ENCODE data around the gene GALNS.
"Not testable (repeated sequence)": the region's sequence is repeated elsewhere in the genome, so short reads cannot be mapped to it uniquely, and the experiment has no call there.

Gene GALNS

DNA sequence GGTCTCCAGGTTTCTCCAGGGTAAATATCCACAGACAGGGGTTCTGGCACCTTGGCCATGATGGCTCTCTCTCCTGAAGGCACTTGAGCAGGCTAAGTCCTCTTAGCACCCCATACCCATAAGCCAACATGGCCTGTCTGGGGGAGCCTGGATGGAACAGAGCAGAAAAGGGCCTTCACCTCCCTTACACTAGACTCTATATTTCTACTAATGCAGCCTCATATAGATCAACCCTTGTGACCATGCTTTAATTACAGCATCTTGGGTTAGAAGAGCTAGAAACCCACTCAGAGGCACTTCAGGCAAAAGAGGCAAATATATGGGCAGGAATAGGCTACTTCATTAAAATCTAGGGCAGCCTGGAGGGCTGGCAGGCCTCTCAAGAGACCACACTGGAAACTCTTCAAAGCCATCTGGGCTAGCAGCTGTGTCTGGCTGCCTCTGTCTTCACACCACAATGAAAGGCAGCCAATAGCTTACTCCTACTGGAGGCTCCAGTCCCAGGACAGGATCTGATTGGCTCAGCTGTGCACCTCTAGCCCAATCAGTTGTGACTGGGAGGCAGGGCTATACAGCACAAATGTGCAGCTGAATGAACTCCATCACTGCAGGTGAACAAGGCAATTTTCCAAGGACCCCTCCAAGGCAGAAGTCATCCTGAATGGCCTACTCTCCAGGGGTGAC lies 57.8 kb downstream of the GALNS start:
- no peak for DNase-seq

DNA sequence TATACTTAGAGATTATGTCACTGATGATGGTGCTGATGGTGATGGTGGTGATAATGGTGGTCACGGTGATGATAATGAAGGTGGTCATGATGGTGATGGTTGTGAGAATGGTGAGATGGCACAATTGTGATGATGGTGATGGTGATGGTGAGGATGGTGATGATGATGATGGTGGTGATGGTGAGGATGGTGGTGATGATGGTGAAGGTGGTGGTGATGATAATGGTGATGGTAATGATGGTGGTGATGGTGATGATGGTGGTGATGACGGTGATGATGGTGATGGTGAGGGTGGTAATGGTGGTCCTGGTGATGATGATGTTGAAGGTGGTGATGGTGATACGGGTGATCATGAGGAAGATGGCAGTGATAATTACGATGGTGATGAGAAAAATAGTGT lies 58.7 kb downstream of the GALNS start:
- DNase-seq = no peak

DNA sequence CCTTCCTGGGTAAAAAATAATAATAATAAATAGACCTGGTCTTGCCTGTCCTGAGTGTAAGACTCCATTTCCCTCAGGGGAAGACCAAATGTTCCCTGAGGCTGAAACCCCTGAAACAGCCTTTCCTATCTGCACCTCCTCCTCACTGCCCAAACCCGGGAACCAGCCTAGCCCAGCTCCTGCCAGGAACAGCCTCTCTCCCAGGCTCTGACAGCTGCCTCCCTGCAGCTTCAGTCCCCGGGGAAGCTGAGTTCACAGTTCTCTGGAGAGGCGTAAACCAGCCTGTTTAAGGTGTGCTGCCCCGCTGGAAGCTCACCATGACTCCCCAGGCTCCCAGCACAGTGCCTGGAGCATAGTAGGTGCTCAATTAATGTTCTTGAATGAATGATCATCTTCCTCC lies 60.5 kb downstream of the GALNS start:
- DNase-seq = no peak

DNA sequence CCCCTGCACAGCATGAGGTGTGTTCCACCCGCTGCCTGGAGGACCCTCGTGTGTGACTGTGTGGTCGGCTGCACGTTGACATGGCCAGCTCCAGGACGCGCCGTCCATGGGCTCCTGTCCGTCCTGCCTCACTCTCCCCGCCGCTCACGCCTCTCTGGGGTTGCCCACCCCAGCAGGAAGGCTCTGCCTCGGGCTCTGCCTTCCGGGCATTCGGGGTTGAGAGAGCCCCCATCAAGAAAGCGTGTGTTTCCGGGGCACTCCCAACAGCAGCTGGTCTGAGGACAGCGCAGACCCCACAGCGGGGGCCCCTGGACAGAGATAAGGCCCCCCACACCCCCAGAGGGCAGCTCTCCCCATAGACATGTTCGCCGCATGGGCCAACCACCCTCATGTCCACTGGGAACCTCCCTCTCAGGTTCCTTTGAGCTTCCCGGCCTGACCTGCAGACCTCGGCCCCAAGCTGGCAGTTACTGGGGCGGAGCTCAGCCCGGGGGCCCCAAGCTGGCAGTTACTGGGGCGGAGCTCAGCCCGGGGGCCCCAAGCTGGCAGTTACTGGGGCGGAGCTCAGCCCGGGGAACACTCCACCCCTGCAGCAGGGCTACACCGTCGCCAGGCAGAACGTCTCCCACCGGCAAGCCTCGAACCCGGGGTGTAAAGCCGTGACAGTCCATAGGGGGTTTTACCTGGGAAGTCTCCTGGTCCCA lies 63.3 kb downstream of the GALNS start:
- no peak for DNase-seq

DNA sequence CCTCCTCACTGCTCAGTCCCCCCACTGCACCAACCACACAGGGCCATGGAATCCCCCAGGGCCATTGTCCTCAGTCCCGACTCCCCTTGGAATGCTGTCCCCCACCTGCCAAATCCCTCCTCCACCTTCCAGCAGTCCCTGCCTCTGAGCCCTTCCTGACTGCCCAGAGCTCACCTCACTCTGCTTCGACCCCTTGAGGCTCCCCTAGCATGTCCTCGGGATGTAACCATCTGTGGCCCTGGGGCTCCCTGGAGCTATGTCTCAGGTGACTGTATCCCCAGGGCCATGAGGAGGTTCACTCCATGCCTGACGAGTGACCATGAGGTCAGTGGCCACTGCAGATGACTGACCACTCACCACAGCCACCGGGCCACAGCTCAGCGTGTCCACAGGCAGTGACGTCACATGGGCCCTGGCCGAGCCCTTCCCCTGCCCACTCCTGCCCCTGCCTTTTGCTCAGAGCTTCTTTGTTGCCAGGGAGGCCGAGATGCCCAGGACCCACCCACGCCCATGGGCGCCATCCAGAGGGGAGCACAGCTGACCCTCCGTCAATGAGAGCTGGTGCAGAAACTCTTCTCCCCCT lies 64.0 kb downstream of the GALNS start:
- DNase-seq = no peak

DNA sequence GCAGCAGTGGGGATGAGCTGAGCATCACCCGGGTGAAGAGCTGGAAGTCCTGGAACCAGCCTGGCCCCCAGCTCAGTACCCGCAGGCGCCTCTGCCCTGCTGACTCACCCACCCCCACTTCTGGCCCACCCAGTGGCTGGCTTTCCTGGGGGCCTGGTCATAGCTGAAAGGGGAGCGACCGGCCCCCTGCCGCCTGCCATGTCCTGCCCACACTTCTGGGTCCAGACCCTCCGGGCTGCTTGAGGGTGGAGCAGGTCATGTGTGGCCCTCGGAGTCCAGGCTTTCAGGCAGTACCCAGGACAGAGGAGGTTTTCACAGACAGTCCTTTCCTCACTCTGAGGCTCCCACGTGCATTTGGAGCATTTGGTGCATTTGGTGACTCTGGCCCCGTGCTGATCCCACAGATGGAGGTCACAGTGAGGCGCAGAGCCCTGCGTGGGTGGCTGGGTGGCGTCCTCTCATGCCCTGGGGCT lies 64.6 kb downstream of the GALNS start:
- no peak for DNase-seq

DNA sequence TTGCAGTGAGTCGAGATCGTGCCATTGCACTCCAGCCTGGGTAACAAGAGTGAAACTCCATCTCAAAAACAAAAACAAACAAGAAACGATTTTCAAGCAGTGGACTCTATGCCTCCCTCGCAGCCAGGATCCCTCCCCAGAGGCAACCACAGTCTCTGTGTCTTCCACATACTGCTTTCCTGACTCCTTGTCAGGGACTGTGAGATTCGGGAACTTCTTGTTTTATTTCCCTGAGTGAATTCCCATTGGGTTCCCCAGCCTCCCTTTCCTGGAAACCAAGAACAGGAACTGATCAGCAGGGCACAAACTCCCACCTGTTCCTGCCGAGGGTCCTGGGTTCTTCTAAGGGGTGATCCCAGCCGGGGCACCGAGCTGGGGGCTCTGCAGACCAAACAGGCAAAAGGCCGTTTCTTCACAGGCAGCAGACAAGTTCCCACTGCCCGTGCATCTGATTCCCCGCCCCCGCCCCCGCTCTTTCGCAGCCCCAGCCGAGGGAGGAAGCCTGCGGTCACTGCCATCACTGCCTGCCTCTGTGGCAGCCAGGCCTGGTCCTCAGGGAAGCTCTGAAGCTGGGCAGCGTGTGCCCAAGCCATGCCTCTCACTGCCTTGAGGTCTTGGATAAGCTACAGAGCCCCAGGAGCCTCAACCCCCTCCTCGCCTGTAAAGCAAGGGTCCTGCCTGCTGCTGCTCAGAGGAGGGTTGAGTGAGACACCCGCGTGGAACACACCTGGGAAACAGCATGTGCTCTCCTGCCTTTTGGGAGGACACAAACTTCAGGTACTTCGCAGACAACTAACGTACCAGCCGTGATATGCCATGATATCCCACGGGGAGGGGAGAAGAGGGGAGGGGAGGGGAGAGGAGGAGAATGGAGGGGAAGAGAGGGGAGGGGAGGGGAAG lies 66.2 kb downstream of the GALNS start:
- no peak for DNase-seq

DNA sequence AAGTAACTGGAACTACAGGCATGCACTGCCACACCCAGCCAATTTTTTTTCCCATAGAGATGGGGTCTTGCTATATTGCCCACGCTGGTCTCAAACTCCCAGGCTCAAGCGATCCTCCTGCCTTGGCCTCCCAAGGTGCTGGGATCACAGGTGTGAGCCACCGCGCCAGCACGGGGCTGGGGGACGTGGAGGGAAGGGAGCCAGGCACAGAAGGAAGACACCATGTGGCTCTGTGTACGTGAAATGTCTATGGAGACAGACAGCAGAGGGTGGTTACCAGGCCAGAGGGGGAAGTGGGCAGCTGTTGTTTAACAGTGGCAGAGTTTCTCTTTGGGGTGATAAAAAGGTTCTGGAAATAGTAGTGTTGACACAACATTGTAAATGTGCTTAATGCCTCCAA lies 67.2 kb downstream of the GALNS start:
- DNase-seq = no peak

DNA sequence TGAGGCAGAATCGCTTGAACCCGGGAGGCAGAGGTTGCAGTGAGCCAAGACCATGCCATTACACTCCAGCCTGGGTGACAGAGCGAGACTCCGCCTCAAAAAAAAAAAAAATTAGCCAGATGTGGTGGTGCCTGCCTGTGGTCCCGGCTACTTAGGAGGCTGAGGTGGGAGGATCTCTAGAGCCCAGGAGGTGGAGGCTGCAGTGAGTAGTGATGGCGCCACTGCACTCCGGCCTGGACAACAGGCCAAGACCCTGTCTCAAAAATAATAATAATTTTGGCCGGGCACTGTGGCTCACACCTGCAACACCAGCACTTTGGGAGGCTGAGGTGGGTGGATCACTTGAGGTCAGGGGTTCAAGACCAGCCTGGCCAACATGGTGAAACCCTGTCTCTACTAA lies 68.0 kb downstream of the GALNS start:
- DNase-seq = not testable (repeated sequence)

DNA sequence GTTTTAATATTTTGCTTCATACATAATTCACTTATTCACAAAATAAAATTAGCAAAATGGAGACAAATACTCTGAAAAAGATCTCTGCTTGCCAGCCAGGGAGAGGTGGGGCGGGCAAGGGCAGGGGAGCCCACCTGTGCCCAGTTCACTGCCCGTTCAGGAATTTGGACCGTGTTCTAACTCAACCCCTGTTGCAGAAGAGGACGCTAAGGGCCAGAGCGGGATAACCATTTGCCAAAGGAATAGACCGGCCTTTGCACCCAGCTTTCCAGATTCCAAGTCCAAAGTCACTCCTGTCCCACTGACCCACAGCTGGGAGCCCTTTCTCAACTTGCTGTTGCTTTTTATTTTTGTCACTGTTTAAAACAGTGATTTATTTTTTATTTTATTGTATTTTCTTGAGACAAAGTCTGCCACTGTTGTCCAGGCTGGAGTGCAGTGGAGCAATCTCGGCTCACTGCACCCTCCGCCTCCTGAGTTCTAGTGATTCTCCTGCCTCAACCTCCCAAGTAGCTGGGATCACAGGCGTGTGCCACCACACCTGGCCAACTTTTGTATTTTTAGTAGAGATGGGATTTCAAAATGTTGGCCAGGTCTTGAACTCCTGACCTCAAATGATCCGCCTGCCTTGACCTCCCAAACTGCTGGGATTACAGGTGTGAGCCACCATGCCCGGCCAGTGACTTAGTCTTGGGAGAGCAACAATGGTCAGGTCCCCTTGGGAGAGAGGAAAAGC lies 69.0 kb downstream of the GALNS start:
- no peak for DNase-seq

DNA sequence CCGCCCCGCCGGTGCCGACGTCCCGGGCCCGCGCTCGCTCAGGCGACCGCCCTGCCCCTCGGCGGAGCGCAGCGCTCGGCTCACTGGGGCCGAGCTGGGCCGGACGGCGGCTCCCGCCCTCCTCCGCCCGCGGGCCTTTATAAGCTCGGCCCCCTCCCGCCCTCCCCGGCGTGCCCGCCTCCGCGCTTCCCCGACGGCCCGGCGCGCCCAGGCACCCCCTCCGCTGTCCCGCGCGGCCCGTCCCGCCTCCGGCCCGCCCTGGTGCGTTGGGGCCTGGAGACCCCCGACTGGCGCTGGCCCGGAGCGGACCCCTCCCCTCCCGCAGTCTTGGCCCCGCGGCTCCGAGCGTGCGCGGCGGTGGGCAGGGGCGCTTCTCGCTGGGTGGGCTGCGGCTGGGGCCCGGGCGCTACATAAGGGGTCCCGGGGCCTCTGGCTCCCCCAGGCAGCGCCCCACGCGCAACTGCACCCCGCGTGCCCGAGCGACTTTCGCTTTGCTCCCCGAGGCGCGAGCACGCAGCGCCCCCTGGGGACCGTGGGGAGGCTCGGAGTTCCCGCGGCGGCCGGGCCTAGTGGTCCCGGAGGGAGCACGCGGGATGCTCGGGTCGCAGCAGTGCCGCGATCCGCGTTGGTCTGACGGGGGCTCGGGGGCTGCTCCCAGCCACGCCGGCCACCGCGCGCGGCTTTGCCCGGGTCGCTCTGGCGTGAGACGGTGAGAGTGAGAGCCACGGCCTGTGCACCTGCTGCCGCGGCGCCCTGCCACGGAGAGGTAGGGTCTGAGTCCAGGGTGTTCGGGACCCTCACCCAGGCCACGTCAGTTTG lies 71.4 kb downstream of the GALNS start, which contains the start of gene PIEZO1:
Gene PIEZO1, minus strand, starts transcription at position 115 of the 819 bp plus-strand sequence. CDS start 256 bp downstream, outside the sequence.
- DNase-seq = no peak

DNA sequence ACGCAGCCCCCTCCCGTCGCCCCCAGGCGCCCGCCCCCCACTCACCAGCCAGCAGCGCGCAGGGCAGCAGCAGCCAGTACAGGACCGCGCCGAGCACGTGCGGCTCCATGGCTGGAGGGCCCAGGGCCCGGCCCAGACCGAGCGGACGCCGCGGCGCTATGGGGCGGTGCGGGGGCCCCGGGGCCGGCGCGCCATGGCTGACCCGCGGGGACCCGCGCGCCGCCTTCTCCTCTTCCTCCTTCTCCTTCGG lies 72.0 kb downstream of the GALNS start:
- no peak for DNase-seq

DNA sequence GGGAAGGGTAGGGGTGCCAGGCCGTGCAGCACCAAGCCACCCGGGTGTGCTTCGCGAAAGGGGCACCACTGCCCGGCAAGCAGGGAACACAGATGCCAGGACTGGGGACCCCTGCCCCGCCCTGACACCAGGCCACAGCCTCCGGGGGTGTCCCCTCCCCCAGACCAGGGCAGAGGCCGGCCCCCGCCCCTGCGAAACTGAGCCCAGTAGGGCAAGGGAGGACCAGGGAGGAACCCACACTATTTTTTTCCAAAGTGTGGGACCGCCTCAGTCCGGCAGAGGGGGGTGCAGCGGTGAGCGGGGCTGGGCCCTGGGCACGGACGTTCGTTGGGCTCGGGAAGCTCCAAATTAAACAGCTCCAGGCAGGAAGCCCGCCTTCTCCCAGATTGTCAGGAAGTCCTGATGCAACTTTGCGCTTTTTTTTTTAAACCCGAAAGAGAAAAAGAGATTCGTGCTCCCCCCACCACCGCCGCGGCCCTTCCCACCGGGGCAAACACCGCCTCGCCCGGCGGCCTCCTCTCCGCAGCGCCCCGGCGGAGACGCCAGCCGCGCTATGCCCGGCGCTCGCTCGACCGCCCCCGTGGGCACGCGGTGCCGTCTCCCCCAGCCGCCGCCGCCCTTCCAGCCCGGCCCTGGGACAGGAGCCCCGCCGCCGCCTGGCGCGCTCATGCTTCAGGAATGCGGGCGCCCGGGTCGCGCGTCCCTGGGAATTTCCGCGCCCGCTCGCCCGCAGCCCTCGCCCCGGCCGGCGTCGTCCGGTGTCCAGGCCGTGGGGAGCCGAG lies 72.5 kb downstream of the GALNS start:
- no peak for DNase-seq

DNA sequence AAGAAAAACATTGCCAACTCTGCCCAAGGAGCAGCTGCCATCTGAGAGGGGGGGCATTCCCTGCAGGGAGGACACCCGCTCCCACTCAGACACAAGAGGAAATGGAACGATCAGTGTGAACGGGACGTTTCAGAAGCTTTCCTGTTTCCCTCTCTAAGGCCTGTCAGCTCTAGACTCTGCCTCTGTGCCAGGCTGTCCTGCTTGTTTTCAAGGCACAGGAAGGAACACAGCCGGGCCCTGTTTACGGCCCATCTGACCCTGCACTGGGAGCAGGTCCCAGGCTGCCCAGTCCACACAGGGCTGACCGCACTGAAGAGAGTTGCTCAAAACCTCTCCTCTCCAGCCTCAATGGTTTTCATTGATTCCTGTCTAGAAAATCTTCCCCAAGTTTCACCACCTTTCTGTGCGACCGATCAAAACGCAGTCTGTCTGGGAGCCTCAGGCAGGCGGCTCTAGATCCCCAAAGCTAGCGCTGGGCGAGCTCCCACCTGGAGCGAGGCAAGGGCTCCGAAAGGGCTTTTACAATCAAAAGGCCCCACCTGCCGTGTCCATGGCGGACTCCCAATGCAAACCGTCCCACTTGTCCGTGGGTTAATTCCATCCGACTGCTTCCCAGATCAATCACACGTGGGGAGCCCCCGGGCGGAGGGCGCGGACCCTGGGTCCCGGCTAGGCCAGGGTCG lies 73.2 kb downstream of the GALNS start:
- DNase-seq = no peak

DNA sequence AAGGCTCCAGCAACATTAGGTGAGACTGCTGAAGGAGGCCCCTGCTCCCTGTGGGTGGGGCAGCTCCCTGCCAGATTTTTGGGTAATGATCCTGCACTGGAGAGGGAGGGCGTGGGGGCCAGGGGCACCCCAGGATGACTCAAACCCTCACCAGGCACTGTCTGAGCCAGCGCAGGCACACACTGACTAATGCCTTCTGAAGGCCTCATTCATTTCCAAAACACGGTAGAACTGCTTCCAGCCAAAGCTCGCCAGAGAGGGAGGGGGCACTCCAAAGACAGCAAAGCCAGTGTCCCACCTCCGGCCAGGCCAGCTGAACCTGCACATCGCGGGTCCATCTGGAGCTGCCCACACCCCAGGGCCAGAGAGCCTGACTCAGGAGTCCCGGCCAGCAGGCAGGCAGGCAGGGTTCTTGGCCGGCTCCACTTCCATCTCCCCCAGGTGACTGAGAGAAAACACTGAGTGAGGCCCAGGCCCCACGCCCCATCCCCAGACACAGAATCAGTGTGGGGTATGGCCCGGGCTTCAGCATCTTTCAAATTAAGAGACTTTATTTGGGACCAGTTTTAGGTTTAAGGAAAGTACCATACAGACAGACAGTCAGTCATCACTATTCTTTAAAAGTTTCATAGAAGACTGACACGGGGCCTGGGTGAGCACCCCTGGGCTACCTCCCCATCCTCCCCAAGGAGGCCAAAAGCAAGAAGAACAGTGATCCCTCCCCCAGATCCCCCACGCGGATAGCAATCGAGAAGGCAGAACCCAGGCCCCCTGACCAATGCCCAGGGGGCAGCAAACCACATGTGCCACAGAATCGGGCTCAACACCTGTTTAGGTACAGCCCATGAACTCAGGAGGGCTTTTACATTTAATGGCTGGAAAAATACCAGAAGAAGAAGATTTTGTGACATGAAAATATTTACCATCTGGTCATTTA lies 74.0 kb downstream of the GALNS start:
- DNase-seq = no peak

DNA sequence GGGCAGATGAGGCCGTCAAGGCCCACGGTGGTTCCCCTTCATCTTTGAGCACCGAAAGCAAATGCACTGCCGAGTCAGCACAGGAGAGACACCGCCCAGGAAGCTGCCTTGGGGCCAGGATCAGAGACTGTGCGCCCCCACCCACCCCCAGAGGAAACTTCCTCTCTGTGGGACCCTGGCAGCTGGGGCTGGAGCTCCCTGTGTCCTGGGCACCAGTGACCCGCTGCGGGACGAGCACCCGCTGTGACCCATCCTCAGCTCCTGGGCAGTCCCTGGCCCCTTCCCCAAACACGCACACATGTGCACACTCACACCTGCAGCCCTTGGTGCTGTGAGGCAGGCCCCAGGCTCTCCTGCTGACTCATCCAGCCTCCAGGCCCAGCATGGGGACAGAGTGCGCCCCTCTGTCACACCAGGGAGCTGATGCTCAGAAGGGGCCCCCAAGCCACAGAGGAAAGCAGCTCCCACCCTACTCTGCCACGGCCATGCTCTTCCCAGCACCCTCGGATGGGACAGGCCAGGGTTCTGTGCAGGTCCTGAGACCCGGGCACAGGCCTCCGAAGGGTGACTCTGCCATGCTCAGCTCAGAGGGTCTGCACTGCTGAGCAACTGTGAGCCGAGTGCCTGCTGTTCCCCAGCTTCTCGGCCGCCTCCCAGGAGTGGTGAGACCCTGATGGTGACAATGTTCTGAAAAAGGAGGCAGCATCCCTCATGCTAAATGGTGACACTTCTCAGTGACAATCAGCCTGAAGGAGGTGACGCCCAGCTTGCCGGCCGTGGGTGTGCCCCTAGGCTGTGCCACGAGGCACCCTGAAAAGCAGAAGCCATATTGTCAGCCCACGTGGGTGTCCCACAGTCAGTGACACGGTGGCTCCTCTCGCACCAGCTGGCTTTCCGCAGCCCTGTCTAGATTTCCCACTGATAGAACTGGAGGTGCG lies 75.3 kb downstream of the GALNS start:
- DNase-seq = no peak

DNA sequence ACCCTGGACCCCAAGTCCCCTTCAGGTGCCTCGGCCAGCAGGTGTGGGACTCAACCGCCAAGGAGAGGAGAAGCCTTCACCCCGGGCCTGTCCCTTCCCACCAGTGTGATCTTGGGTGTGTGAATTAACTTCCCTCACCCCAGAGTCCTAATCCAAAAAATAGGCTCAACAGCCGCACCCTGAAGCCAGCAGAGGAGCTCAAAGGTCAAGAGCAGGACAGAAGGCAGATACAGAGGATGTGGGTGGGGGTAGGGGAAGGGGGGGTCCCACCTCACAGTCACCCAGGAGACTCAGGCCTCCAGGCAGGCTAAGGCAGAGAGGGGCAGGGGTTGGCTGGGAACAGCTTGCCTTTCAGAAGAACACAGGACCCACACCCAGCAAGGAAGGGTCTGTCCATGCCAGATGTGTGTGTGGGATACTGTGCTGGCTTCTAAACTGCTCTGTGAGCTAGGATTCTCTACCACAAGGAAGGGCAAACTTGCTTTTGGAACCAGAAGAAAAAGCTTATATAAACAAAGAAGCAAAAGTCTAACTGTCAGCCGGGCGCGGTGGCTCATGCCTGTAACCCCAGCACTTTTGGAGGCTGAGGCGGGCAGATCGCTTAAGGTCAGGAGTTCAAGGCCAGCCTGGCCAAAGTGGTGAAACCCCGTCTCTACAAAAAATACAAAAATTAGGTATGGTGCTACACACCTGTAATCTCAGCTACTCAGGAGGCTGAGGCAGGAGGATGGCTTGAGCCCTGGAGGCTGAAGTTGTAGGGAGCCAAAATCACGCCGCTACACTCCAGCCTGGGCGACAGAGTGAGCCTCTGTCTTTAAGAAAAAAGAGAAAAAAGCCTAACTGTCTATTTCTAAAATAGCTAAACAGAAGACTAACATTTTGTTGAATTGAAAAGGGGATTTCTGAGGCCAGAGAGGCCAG lies 76.3 kb downstream of the GALNS start:
- no peak for DNase-seq
